Erythroblast (primary cell): Measurements from ENCODE around the gene AFMID.

Experiments used
- GATA1 ChIP-seq: IDR thresholded peaks from 2 replicates; pipeline ENCODE4 v1.6.1; 2011; ENCODE audit warnings: low read depth, mild to moderate bottlenecking, control low read depth, low read length, moderate library complexity
- POLR2A ChIP-seq: IDR thresholded peaks from 2 replicates; pipeline ENCODE4 v1.6.1; 2011; ENCODE audit warnings: mild to moderate bottlenecking, low read length

DNA sequence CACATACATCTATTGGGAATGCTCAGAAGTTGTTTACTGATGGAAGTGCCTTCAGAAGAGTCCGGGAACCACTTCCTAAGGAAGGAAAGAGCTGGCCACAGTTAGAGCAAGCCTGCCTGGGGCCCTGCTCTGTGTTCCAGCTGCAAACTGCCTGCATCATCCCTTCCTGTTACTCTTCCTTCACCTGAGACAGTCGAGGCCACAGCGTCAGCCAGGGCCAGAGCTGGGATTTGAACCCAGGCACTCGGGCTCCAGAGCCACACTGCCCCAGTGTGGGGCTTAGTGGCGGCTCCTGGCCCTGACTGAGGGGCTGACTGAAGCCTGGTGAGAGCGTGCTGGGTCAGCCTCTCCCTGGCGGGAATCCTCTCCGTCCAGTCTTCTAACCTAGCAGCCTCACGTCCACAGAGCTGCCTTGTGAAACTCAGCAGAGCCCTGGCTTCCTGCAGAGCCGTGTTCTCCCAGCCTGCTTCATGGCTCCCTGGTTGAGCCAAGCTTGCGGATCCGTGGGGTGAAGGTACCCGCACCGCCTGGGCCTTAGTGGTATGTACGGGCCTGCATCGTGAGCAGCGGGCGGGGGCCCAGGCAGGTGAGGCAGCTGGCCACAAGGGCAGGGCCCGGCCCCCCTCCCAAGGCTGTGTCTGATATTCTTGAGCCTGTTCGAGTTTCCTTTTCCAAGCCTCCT is 45.6 kb upstream of the AFMID start:
- TF ChIP-seq POLR2A (no peak), GATA1 (no peak)
